Mesothelial cell of epicardium (in vitro differentiated cells): Measurements from ENCODE around the gene ALOX12. TPM values are rescaled to one million over a fixed set of nuclear protein-coding genes. Genes with fewer than 3 reads are reported as not detected.

Source experiments
- DNase-seq, 2 experiments: peaks; one replicate each; pipeline ENCODE4 v3.0.0; 2021; ENCODE audit warnings: low spot score in 2 of 2; ENCODE audit not compliant: unreplicated experiment in 2 of 2
- H3K27ac Mint-ChIP-seq: 2 replicates; pipeline ENCODE4 v1.8.0; 2021; ENCODE audit warnings: mixed read lengths
- H3K27me3 Mint-ChIP-seq: 2 replicates; pipeline ENCODE4 v1.8.0; 2021; ENCODE audit warnings: low read depth, mixed read lengths
- H3K36me3 Mint-ChIP-seq: 2 replicates; pipeline ENCODE4 v1.8.0; 2021; ENCODE audit warnings: mixed read lengths
- H3K4me1 Mint-ChIP-seq: 2 replicates; pipeline ENCODE4 v1.8.0; 2021; ENCODE audit warnings: mixed read lengths
- H3K4me3 Mint-ChIP-seq: 2 replicates; pipeline ENCODE4 v1.8.0; 2021; ENCODE audit warnings: mild to moderate bottlenecking, moderate library complexity, mixed read lengths
- H3K9me3 Mint-ChIP-seq: 2 replicates; pipeline ENCODE4 v1.8.0; 2021; ENCODE audit warnings: mixed read lengths
- total RNA-seq: library from RNA; stranded (reverse); gene quantifications from 3 replicates; pipeline ENCODE4 v1.2.1, GENCODE V29; 2021
- TF ChIP-seq, protein P1 (sequence below): fragments of 200-600 bp; sonication (generic); IDR thresholded peaks from one replicate; pipeline ENCODE4 v1.5.0; 2021; ENCODE audit warnings: antibody characterized with exemption; ENCODE audit not compliant: unreplicated experiment

Gene ALOX12
- total RNA-seq, 1 donor from 2014 or later, result 0.22 TPM

DNA sequence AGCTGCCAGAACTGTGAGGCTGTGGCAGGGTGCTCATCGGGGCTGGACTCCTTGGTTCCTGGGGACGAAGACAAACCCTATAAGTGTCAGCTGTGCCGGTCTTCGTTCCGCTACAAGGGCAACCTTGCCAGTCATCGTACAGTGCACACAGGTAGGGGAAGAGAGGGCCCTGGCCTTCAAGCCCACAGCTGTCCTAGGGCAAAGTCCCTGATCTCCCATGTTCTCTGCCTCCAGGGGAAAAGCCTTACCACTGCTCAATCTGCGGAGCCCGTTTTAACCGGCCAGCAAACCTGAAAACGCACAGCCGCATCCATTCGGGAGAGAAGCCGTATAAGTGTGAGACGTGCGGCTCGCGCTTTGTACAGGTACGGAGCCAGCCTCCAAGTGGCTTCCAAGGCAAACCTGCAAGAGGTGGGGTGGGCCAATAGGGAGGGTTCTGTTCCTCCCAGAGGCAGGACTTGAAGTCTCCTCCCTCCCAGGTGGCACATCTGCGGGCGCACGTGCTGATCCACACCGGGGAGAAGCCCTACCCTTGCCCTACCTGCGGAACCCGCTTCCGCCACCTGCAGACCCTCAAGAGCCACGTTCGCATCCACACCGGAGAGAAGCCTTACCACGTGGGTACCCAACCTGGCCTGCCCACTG, 30.7 kb downstream of the ALOX12 start:
- Mint-ChIP-seq H3K27me3 (peaks cover 46% of the 10 kb centered on the region), H3K27ac (no peak overlapping the region), H3K4me1 (peaks cover 7% of the 10 kb centered on the region), H3K36me3 (no peaks in the 10 kb centered on the region), H3K4me3 (no peak overlapping the region), H3K9me3 (no peaks in the 10 kb centered on the region)
- DNase-seq, result no peak
- TF ChIP-seq, protein P1, sequence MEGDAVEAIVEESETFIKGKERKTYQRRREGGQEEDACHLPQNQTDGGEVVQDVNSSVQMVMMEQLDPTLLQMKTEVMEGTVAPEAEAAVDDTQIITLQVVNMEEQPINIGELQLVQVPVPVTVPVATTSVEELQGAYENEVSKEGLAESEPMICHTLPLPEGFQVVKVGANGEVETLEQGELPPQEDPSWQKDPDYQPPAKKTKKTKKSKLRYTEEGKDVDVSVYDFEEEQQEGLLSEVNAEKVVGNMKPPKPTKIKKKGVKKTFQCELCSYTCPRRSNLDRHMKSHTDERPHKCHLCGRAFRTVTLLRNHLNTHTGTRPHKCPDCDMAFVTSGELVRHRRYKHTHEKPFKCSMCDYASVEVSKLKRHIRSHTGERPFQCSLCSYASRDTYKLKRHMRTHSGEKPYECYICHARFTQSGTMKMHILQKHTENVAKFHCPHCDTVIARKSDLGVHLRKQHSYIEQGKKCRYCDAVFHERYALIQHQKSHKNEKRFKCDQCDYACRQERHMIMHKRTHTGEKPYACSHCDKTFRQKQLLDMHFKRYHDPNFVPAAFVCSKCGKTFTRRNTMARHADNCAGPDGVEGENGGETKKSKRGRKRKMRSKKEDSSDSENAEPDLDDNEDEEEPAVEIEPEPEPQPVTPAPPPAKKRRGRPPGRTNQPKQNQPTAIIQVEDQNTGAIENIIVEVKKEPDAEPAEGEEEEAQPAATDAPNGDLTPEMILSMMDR, result no peak

DNA sequence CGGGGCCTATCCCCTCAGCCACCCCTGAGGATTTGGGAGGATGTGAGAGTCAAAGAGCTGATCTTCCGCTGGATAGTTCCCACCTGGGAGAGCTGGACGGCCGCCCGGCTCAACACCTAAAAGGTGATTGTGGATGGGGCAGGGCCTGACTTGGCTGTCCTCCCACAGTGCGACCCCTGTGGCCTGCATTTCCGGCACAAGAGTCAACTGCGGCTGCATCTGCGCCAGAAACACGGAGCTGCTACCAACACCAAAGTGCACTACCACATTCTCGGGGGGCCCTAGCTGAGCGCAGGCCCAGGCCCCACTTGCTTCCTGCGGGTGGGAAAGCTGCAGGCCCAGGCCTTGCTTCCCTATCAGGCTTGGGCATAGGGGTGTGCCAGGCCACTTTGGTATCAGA, 31.5 kb downstream of the ALOX12 start:
- H3K9me3 Mint-ChIP-seq, result no peaks in the 10 kb centered on the region
- no peak overlapping the region for H3K4me3 Mint-ChIP-seq
- peaks cover 38% of the 10 kb centered on the region for H3K27me3 Mint-ChIP-seq
- H3K4me1 Mint-ChIP-seq, result peaks cover 4% of the 10 kb centered on the region
- TF ChIP-seq, protein P1, result no peak
- H3K27ac Mint-ChIP-seq, result no peak overlapping the region
- DNase-seq, result no peak
- H3K36me3 Mint-ChIP-seq, result no peaks in the 10 kb centered on the region

DNA sequence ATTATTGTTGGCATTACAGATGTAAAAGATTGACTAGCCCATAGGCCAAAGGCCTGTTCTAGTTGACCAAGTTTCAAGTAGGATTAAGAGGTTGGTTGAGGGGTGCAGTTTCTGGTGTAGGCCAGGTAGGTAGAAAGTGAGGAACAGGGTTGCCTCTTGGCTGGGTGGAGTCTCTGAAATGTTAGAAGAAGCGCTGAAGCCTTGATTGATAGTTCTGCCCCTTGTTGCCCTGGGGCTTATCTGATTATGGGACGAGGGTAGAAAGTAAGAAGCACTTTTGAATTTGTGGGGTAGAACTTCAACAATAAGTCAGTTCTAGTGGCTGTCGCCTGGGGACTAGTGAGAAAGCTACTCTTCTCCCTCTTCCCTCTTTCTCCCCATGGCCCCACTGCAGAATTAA, 33.2 kb downstream of the ALOX12 start:
- no peaks in the 10 kb centered on the region for H3K4me1 Mint-ChIP-seq
- no peaks in the 10 kb centered on the region for H3K36me3 Mint-ChIP-seq
- no peak for DNase-seq
- no peaks in the 10 kb centered on the region for H3K9me3 Mint-ChIP-seq
- H3K27ac Mint-ChIP-seq, result no peak overlapping the region
- no peak overlapping the region for H3K4me3 Mint-ChIP-seq
- TF ChIP-seq, protein P1, result no peak
- H3K27me3 Mint-ChIP-seq, result peaks cover 21% of the 10 kb centered on the region

DNA sequence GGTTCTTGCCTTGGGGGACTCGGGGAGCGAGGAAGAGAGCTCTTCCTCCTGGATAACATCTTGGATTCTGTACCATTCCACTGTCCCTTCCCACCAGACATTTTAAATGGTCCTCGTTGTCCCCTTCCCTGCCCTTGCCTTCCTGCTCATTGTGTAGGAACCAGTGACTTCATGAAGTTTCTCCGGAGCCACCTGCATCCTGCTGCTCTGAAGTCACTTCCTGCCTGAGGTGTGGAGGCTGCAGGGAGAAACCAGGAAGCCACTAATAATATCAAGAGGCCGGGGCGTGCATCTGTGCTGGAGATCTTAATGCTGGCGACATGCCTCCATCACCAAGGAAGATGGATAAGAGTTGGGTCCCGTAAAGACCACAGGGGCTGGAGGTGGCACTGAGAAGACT, 33.8 kb downstream of the ALOX12 start:
- no peaks in the 10 kb centered on the region for H3K9me3 Mint-ChIP-seq
- H3K4me1 Mint-ChIP-seq, result no peaks in the 10 kb centered on the region
- DNase-seq, result no peak
- H3K27ac Mint-ChIP-seq, result no peak overlapping the region
- TF ChIP-seq, protein P1, result no peak
- peaks cover 15% of the 10 kb centered on the region for H3K27me3 Mint-ChIP-seq
- no peaks in the 10 kb centered on the region for H3K36me3 Mint-ChIP-seq
- no peak overlapping the region for H3K4me3 Mint-ChIP-seq

DNA sequence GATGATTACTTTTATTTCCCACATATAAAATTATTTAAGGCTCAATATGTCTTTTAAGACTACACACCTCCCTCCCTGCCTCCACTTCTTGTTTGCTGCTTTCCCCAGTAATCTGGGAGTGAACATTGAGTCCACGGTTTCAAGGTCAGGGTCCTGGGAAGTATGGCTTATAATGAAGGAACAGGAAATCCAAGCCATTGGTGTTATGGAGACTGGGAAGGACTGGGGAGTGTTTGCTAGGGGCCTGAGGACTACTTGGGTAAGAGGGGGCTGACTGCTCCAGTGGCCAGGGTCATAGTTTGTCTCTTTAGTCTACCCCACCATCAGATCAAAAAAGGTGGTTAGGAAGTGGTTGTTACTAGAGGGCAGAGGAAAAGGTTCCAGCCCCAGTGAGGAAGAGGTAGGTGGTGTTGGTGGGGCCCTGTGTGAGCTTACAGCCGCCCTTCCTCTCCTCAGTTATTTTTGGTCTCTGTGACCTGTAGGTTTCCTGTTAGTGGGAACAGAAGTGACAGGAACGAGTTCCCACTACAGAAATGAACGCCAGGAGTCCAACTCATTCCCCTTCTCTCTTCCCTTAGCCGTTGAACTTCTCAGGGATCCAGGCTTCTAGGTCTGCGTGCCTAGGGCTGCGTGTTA, 39.2 kb downstream of the ALOX12 start:
- DNase-seq, result no peak
- H3K36me3 Mint-ChIP-seq, result no peaks in the 10 kb centered on the region
- no peaks in the 10 kb centered on the region for H3K9me3 Mint-ChIP-seq
- H3K27ac Mint-ChIP-seq, result peak overlapping the region; percentile 89
- peaks cover 20% of the 10 kb centered on the region for H3K4me1 Mint-ChIP-seq
- no peaks in the 10 kb centered on the region for H3K27me3 Mint-ChIP-seq
- peak overlapping the region; percentile 84 for H3K4me3 Mint-ChIP-seq
- TF ChIP-seq, protein P1, result no peak
